AG10803 (cell line): ENCODE measurements around the gene CAPZA2.

Experiments
- DNase-seq: peaks from one replicate; pipeline ENCODE4 v3.0.0; 2010; ENCODE audit warnings: low read depth
- H3K4me3 ChIP-seq: 2 replicates; pipeline ENCODE4 v1.5.1; 2011; ENCODE audit warnings: mild to moderate bottlenecking, low read length, control low read depth
- TF ChIP-seq, protein P1 (sequence below): conservative IDR thresholded peaks from 2 replicates; pipeline ENCODE4 v1.5.1; 2011; ENCODE audit warnings: mild to moderate bottlenecking, low read length, control low read depth, inconsistent platforms

Gene CAPZA2

DNA sequence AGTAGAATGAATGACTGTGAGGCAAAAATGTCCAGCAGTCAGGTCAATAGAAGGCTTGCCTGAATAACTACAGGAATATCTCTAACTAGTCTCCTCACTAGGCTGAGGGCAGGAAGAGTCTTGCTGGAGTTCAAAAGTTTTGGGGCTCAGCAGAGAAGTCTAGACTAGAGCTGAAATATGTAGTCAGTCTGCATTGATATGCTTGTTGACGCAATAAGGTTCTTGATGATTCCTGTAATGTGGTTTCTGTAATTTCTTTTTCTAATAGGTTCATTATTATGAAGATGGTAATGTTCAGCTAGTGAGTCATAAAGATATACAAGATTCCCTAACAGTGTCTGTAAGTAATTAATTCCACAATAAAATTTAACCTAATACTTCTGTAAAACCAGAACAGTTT, 49.4 kb downstream of the CAPZA2 start:
- TF ChIP-seq, protein P1, sequence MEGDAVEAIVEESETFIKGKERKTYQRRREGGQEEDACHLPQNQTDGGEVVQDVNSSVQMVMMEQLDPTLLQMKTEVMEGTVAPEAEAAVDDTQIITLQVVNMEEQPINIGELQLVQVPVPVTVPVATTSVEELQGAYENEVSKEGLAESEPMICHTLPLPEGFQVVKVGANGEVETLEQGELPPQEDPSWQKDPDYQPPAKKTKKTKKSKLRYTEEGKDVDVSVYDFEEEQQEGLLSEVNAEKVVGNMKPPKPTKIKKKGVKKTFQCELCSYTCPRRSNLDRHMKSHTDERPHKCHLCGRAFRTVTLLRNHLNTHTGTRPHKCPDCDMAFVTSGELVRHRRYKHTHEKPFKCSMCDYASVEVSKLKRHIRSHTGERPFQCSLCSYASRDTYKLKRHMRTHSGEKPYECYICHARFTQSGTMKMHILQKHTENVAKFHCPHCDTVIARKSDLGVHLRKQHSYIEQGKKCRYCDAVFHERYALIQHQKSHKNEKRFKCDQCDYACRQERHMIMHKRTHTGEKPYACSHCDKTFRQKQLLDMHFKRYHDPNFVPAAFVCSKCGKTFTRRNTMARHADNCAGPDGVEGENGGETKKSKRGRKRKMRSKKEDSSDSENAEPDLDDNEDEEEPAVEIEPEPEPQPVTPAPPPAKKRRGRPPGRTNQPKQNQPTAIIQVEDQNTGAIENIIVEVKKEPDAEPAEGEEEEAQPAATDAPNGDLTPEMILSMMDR = no peak
- no peak overlapping the region for H3K4me3 ChIP-seq
- peak; percentile 59 for DNase-seq

DNA sequence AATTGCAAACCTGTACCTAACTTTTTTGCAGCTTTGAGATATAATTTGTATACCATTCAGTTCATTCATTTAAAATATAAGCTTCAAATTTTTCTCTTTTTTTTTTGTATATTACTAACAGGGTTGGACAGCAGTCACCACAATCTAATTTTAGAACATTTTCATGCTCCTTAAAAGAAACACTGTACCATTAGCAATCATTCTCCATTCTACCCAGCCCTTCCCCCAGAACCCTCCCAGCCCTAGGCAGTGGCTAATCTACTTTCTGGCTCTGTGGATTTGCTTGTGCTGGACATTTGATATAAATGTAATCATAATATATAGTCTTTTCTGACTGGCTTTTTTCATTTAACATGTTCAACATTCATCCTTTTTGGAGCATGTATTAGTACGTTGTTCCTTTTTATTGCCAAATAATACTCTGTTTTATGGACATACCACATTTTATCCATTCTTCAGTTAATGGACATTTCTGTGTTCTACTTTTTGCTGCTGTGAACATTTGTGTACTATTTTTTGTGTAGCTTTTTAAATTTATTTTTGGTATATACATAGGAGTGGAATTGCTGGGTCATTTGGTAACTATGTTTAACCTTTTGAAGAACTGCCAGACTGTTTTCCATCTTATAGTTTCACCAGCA, 50.0 kb downstream of the CAPZA2 start:
- H3K4me3 ChIP-seq = no peak overlapping the region
- TF ChIP-seq, protein P1 = no peak
- DNase-seq = peak; percentile 5

DNA sequence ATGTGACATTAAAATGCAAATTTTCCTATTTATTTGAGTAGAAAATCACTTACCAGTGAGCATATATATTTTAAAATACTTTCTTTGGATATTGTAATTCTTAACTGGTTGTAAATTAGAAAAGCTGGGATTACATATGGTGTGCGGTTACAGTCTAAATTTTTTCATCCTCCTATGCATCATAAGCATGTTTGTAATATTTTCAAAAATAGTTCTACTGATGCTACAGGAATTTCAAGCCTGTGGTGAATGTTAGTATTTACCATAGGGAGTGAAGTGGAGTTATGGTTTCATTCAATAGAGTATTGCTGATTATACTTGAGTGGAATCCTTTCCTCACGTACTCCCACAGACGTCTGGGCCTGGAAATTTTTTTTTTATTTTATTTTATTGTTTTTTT, 56.3 kb downstream of the CAPZA2 start:
- TF ChIP-seq, protein P1 = no peak
- peak; percentile 29 for DNase-seq
- H3K4me3 ChIP-seq = no peak overlapping the region

DNA sequence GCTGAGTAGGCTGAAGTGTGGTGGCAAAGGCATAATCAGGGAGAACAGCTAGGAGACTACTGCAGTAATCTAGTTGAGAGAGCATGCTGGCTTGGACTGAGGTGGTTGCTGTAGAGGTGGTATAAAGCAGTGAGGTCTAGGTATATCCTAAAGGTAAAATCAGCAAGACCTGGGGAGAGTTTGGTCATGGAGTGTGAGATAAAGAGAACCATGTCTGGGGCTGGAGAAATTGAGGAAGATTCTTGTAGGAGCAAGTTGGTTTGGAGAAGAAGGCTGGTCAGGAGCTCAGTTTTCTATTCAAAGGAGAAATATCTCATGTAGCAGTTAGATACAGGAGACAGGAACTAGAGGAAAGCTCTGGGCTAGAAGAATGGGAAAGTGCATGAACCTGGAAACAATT, 58.0 kb downstream of the CAPZA2 start:
- TF ChIP-seq, protein P1 = no peak
- no peak for DNase-seq

DNA sequence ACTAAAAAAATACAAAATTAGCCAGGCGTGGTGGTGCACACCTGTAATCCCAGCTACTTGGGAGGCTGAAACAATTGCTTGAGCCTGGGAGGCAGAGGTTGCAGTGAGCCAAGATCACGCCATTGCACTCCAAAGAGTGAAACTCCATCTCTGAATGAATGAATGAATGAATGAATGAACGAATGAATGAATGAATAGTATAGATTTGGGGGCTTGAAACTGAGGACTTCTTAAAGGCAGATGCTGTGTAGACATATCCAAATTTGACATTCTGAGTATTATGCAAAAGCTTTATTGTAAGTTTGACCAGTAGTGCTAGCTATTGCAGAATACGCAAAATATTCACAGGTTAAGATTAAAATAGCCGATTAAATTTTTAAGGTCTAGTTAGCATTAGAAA, 60.2 kb downstream of the CAPZA2 start:
- TF ChIP-seq, protein P1 = no peak
- DNase-seq = no peak
- H3K4me3 ChIP-seq = no peak overlapping the region

More for the DNA sequence above, 58.0 kb downstream of the CAPZA2 start:
- no peak overlapping the region for H3K4me3 ChIP-seq

DNA sequence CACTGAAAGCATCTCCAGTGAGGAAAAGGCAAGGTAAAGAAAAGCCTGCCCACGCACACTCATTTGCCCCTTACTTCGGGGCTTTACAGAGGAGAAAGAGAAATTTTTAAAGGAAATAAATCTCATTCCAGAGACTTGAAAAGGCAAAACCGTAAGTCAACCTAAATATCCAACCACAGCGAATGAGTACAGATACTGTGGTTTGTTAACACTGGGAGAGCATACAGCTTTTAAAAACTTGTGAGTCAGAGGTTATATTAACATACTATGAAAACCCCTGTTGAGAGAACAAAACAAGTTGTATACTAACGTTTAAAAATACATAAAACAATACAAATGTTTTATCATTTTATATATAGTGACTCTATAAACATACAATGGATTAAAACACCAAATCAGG, 62.4 kb downstream of the CAPZA2 start:
- no peak overlapping the region for H3K4me3 ChIP-seq
- no peak for DNase-seq
- TF ChIP-seq, protein P1 = no peak

DNA sequence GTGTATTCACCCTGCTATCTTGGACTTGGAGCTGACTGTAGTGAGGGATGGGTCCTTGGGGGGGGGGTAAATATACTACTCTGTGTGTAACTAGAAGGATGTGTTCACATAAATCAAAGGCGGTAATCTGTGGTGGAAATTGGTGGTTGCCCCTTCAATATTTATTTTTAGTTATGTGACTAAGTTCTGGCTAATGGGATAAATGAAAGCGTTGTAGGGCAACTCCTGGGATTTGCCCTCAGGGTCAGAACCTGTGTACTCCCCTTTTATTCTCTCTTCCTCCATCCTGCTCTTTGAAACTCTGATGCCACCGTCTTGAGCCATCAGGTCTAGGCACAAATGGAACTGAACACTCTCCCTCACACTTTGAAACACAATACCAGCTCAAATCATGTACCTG, 66.6 kb downstream of the CAPZA2 start:
- no peak for DNase-seq
- H3K4me3 ChIP-seq = no peak overlapping the region
- TF ChIP-seq, protein P1 = no peak
